LNCAP (cell line): ENCODE measurements around the gene RGCC.

ENCODE experiments used
- TF ChIP-seq, protein P1 (sequence below): fragments of 450-650 bp; IDR thresholded peaks from 2 replicates; pipeline ENCODE4 v1.5.1; 2017; ENCODE audit warnings: mild to moderate bottlenecking

The RGCC gene

DNA sequence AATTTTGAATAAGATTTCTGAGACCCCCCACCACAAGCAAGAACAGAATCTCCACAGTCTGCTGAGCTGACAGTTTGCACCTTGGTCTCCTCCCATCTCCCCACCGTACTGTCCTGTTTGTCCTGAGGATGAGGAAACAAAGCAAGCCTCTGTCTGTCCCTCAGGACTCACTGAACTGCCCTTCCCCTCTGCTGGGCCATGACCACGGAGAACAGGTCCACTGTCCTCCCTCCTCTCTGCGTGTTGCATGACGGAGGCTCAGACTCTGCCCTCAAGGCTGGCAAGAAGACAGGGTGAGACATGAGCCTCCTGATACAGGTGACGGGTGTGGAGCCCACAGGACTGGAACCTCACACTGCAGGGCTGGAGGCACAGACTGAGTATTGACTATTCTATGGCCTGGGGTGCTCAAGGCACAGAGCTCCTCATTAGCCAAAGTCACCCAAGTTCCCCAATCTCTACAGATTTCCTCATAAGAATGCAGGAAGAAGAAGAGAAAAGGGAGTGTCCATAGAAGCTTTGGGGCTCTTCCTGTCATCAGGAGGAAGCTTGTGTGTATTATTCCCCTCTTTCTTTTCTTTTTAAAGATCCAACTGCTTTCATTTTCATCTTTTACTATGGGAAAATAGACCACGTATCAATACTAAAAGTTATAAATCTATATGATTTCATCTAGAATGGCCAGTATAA lies 22.4 kb upstream of the RGCC start:
- TF ChIP-seq, protein P1, sequence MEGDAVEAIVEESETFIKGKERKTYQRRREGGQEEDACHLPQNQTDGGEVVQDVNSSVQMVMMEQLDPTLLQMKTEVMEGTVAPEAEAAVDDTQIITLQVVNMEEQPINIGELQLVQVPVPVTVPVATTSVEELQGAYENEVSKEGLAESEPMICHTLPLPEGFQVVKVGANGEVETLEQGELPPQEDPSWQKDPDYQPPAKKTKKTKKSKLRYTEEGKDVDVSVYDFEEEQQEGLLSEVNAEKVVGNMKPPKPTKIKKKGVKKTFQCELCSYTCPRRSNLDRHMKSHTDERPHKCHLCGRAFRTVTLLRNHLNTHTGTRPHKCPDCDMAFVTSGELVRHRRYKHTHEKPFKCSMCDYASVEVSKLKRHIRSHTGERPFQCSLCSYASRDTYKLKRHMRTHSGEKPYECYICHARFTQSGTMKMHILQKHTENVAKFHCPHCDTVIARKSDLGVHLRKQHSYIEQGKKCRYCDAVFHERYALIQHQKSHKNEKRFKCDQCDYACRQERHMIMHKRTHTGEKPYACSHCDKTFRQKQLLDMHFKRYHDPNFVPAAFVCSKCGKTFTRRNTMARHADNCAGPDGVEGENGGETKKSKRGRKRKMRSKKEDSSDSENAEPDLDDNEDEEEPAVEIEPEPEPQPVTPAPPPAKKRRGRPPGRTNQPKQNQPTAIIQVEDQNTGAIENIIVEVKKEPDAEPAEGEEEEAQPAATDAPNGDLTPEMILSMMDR, result no peak

DNA sequence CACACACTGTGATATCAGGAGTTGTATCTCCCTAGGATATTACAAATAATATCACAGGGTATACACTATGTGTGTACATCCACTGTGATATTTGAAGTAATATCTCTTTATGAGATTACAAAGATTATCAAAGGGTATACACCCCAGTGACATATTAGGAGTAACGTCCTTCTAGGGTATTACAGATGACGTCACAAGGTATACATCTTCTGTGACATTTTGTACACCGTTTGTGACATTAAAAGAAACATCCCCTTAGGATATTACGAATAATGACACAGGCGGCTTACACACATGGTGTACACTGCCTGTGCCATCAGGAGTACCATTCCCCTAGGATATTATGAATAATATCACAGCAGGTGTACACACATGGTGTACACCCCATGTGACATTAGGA lies 13.4 kb upstream of the RGCC start:
- TF ChIP-seq, protein P1, result no peak

DNA sequence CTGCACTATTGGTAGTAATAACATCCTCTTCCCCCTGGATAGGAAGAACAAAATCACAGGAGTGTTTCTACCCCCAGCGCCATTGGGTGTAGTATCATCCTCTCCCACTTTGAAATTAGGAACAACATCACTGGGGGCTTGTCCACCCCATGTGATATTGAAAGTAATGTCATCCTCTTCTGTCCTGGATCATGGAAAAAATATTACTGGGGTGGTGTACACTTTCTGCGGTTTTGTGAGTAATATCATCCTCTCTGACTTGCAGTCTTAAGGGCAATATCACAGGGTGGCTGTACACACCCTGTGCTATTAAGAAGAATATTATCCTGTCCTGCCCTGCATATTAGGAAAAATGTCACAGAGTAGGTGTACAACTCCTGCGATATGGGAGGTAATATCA lies 4.9 kb upstream of the RGCC start:
- TF ChIP-seq, protein P1, result no peak

DNA sequence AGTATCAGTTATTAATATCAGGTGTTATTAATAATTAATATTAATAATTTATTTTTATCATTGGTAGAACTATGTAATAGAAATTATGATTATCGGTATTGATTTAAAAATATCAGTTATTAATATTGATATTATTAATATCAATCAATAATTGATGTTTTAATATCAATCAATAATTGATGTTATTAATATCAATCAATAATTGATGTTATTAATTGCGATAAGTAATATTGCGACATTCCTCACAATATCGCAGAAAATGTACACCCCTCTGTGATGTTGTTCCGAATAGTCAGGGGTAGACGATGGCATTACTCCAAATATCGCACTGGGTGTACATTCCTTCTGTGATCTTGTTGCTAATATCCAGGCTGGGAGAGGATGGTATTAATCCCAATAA lies 3.7 kb upstream of the RGCC start:
- TF ChIP-seq, protein P1, result no peak

DNA sequence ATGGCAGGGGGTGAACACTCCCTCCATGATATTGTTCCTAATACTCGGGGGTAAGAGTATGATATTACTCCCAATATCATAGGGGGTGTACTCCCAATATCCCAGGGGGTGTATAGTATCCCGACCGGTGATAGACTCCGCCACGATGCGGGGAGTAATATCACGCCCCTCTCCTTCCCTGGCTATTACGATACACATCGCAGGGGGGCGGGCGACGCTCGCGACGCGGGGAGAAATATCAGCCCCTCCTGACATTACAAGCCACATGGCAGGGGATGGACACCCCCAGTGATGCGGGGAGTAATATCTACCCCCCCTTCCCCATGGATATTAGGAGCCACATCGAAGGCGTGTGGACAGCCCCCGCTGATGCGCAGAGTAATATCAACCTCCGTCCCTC lies 3.2 kb upstream of the RGCC start:
- TF ChIP-seq, protein P1, result no peak

DNA sequence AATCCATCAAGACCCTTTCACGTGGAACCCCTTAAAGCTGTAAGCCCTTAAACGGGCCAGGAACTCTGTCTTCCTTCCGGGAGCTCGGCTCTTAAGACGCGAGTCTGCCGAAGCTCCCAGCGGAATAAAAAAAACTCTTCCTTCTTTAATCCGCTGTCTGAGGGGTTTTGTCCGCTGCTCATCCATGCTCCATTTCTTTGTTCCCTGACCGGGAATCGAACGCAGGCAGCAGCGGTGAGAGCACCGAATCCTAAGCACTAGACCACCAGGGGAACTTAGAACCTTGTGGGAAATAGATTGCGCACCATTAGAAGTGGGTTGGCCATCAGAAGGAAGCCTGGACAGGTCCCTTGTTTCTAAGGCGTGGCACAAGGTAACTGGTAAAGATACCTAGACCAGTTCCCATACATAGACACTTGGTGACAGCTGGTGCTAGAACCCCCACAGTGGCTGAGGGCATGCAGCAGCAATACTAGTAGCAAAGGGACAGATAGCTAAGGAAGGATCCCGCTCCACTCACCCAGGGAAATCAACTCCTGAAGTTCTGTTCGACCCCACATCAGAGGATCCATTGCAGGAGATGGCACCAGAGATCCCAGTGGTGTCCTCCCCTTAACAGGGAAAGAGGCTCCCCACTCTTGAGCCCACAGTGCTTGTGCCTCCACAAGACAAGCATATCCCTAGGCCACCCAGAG lies 1.5 kb upstream of the RGCC start:
- TF ChIP-seq, protein P1, result no peak

DNA sequence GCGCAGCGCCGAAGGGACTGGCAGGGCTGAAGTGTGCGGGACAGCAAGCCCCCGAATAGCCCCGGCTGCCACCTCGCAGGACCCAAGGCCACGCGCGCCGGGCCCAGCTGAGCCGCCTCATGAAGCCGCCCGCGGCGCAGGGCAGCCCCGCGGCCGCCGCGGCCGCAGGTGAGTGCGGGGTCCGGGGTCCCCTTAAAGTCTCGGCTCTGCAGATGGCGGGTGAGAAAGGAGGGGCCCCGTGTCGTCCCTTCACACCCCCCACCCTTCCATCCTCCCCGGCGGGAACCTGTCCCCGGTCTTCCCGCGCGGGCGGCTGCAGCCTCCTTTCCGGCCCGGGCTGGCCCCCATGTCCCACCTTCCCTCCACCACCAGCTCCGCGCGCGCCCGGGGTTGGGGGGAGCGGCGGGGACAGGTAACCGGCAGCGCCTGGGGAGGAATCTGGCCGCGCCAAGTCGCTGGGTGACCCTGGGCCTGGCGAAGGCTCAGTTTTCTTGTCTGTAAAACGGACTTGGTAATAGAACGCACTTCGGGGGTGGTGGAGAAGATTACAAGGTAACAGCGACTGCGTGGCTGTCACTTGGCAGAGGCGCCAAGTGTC lies 338 bp downstream of the RGCC start:
- TF ChIP-seq, protein P1, result no peak
